ENCODE results near the gene GADD45G. TPM values are rescaled to one million over a fixed set of nuclear protein-coding genes. Genes with fewer than 3 reads are reported as not detected.

Gene GADD45G
- total and polyA plus RNA-seq, 2 of the 8 experiments (the other 6 are each of a cell fraction or from before 2014, with no cell fraction given), result 7.0 to 11.4 TPM

- Histone ChIP-seq H3K4ac (replicated peaks; ENCODE audit: insufficient read length, low read depth, low read length) (no peak overlapping the region), H2BK5ac (ENCODE audit: low read depth, low read length) (no peak overlapping the region; the same call in 1 of the 2 replicates), H3K4me2 (ENCODE audit: insufficient read depth in 1 of 2, low read depth in 2 of 2, low read length in 2 of 2) (no peak overlapping the region), H3K23ac (ENCODE audit: insufficient read length) (no peak overlapping the region), H3K79me1 (ENCODE audit: low read depth, low read length) (no peaks in the 10 kb centered on the region), H3K9me3 (ENCODE audit: insufficient read depth in 2 of 2, low read depth in 1 of 2, low read length in 1 of 2) (no peaks in the 10 kb centered on the region), H3K56ac (replicated peaks; ENCODE audit: insufficient read length, low read depth, low read length) (no peak overlapping the region), H3K14ac (ENCODE audit: insufficient read length) (peak overlapping the region; percentile 19), H3K23me2 (ENCODE audit: low read depth, low read length) (no peaks in the 10 kb centered on the region), H3K4me3 (ENCODE audit: extremely low read depth in 1 of 4, insufficient read depth in 2 of 4, low read depth in 3 of 4, low read length in 4 of 4) (no peak overlapping the region), H3K27me3 (replicated peaks in 1 of 4; ENCODE audit: control insufficient read depth in 3 of 4, extremely low read depth in 1 of 4, insufficient read depth in 3 of 4, low read length in 3 of 4) (no peaks in the 10 kb centered on the region), H2BK20ac (ENCODE audit: low read length) (no peak overlapping the region), H3K79me2 (ENCODE audit: control insufficient read depth in 1 of 2, insufficient read depth in 2 of 2, low read length in 2 of 2) (no peaks in the 10 kb centered on the region), H2BK15ac (ENCODE audit: low read length) (no peak overlapping the region), H2BK120ac (replicated peaks; ENCODE audit: low read depth, low read length) (no peak overlapping the region), H3K9ac (replicated peaks in 1 of 4; ENCODE audit: extremely low read depth in 1 of 4, low read depth in 3 of 4, low read length in 3 of 4) (no peak overlapping the region), H2BK12ac (ENCODE audit: low read depth, low read length) (no peak overlapping the region), H2AK5ac (ENCODE audit: low read depth, low read length) (no peak overlapping the region), H4K8ac (ENCODE audit: extremely low read depth, insufficient read depth, low read length) (no peak overlapping the region), H4K91ac (replicated peaks; ENCODE audit: insufficient read length, low read length) (no peak overlapping the region), H4K5ac (ENCODE audit: insufficient read length, low read depth, low read length) (no peak overlapping the region), H2AFZ (ENCODE audit: low read length) (no peak overlapping the region), H3K36me3 (ENCODE audit: control insufficient read depth in 2 of 4, insufficient read depth in 4 of 4, low read length in 3 of 4) (no peaks in the 10 kb centered on the region), H3K27ac (ENCODE audit: low read depth, low read length) (no peak overlapping the region), H3K18ac (ENCODE audit: extremely low read depth, low read length) (no peak overlapping the region), H4K20me1 (replicated peaks in 1 of 2; ENCODE audit: control insufficient read depth in 1 of 2, insufficient read depth in 2 of 2, low read length in 2 of 2) (no peaks in the 10 kb centered on the region), H3K4me1 (replicated peaks in 1 of 4; ENCODE audit: control insufficient read depth in 3 of 4, insufficient read depth in 4 of 4, low read length in 3 of 4) (peaks cover 0 to 7% (median 5%) of the 10 kb centered on the region in 4 experiments; a peak in 4 of 7 replicates)
- FAIRE-seq (no peak), DNase-seq (ENCODE audit: low read depth in 1 of 2, low spot score in 2 of 2) (no peak)
- CTCF ChIA-PET (ENCODE audit: partially characterized antibody), result interaction anchor here (0.9 to 10.2 kb wide), 9 partner anchors 6 to 140 kb away, joined by 3 to 99 read pairs (median 3); no protein-coding TSS in a partner anchor
- 89% methylated on average over 12 of the region's 12 CpGs; no CpG with 5 or more reads in 1 of the 2 experiments for WGBS, 2 experiments (ENCODE audit: extremely low coverage in 1 of 2, insufficient coverage in 1 of 2, insufficient read length in 1 of 2, insufficient replicate concordance in 2 of 2, low coverage in 1 of 2, low lambda C conversion rate in 2 of 2, missing lambda C conversion rate in 1 of 2)
- POLR2A ChIA-PET (ENCODE audit: partially characterized antibody), result no interaction called here
- no peak for TF ChIP-seq CHD1 (IDR thresholded peaks at IDR 0.05; ENCODE audit: low read depth, low read length)
- TF ChIP-seq EGR1 (IDR thresholded peaks at IDR 0.05; ENCODE audit: borderline replicate concordance, low read depth, low read length), result no peak
- TF ChIP-seq CTCF (IDR thresholded peaks at IDR 0.05; ENCODE audit: control extremely low read depth in 1 of 3, insufficient read depth in 1 of 3, low read depth in 1 of 3, low read length in 3 of 3), result no peak
- TF ChIP-seq POU5F1 (IDR thresholded peaks at IDR 0.05; ENCODE audit: low read depth, low read length), result no peak
- TF ChIP-seq KDM1A (IDR thresholded peaks at IDR 0.05; ENCODE audit: borderline replicate concordance, low read length), result no peak
- no peak for TF ChIP-seq SAP30 (IDR thresholded peaks at IDR 0.05; ENCODE audit: insufficient read depth, insufficient replicate concordance, low read length)
Measured at GRCh38 chr9:89555451-89556375, 49.1 kb upstream of the GADD45G start.
